Jurkat, Clone E6-1 (cell line): Measurements from ENCODE around the gene GCNT1.
"Not testable (repeated sequence)": the region's sequence is repeated elsewhere in the genome, so short reads cannot be mapped to it uniquely, and the experiment has no call there.

Source experiments
- DNase-seq: peaks from one replicate; pipeline ENCODE4 v3.0.0-alpha.2; 2011; ENCODE audit warnings: low read depth, low spot score
- H3K4me3 ChIP-seq: 2 replicates; pipeline ENCODE4 v1.5.1; 2011; ENCODE audit warnings: mild to moderate bottlenecking, low read length, control low read depth, moderate library complexity

GCNT1 gene

DNA sequence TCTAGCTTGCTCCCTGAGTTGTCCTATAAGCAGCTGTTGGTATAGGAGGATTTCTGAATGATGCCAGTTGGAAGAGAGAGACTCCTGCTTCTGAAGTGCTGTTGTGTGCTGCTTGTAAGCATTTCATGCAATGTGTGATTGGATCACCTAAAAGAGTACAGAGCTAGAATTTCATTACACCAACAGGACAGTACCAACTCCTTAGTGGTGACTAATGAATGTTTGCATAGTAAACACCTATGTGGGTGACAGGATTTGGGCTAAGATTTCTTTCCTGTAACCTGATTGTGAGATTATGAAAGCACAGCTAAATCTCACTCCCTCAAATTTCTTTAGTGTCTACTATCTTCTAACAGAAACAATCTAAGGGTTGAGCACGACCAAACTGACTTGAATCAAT lies 67.0 kb downstream of the GCNT1 start:
- DNase-seq: no peak

DNA sequence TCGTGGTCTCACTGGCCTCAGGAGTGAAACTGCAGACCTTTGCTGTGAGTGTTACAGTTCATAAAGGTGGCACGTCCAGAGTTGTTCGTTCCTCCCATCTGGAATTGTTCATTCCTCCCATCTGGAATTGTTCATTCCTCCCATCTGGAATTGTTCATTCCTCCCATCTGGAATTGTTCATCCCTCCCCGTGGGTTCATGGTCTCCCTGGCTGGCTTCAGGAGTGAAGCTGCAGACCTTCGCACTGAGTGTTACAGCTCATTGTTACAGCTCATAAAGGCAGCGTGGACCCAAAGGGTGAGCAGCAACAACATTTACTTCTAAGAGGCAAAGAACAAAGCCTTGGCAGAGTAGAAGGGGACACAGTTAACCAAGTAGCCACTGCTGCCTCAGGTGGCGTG lies 69.1 kb downstream of the GCNT1 start:
- no peak overlapping the region for H3K4me3 ChIP-seq
- no peak for DNase-seq

More for the DNA sequence above, 67.0 kb downstream of the GCNT1 start:
- no peak overlapping the region for H3K4me3 ChIP-seq

DNA sequence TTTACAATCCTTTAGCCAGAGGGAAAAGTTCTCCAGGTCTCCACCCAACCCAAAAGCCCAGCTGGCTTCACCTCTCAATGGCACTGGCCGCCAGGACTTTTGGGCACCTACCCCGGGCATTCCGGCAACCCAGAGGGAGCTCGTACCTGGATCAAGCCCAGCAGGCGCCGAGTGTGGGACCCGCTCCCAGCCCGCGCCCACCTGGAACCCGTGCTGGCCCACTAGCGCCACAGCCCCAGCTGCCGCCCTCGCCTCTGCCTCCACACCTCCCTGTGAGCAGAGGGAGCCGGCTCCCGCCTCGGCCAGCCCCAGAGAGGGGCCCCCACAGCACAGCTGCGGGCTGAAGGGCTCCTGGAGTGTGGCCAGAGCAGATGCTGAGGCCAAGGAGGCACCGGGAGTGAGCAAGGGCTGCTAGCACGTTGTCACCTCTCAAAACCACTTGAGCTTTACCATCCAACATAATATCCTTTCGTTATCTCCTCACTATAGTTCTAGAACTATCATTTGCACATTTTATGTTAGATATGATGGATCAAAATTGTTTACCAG lies 69.7 kb downstream of the GCNT1 start:
- DNase-seq: no peak
- no peak overlapping the region for H3K4me3 ChIP-seq

DNA sequence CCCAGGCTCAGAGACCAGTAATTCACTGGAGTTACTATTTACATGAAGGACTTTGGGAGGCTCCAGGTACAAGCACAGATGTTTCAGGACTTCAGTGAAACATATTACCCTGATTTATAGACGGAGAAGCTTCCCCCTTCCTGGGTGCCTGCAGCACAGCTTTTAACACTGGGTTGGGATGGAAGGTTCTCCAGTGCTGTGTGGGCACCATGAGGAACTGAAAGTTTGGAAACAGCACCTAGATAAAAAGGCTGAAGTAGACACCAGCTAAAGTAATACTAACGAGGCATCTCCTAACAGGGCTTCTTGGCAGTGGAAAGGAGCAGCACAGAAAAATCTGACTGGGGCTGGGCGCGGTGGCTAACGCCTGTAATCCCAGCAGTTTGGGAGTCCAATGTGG lies 70.7 kb downstream of the GCNT1 start:
- H3K4me3 ChIP-seq: no peak overlapping the region
- DNase-seq: no peak

GRCh38 chr9:76530458-76531110 lies 71.6 kb downstream of the GCNT1 start:
- DNase-seq: no peak
- H3K4me3 ChIP-seq: no peak overlapping the region

- H3K4me3 ChIP-seq: no peak overlapping the region
- no peak for DNase-seq
Observed at GRCh38 chr9:76531231-76531780, 72.3 kb downstream of the GCNT1 start.

GRCh38 chr9:76532877-76533276 lies 73.9 kb downstream of the GCNT1 start:
- H3K4me3 ChIP-seq, DNase-seq: not testable (repeated sequence)

DNA sequence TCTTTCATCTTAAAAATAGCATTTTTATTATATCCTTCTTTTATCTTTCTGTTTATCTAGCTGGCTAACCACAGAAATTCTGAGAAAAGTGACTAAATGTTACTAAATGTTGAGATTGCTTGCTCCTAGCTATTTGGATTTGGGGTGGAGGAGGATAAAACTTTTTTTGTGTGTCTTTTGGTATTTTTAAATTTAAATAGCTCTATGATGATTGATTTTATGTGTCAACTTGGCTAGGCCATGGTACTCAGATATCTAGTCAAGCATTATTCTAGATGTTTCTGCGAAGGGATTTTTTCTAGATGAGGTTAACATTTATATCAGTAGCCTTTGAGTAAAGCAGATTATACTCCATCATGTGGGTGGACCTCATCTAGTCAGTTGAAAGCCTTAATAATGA lies 75.0 kb downstream of the GCNT1 start:
- DNase-seq: no peak
- no peak overlapping the region for H3K4me3 ChIP-seq

- no peak for DNase-seq
- no peak overlapping the region for H3K4me3 ChIP-seq
Observed at GRCh38 chr9:76537150-76537646, 78.2 kb downstream of the GCNT1 start.

GRCh38 chr9:76539180-76539579 lies 80.2 kb downstream of the GCNT1 start:
- no peak overlapping the region for H3K4me3 ChIP-seq
- DNase-seq: no peak

GRCh38 chr9:76542360-76542759 lies 83.4 kb downstream of the GCNT1 start:
- H3K4me3 ChIP-seq: no peak overlapping the region
- DNase-seq: peak; percentile 15

DNA sequence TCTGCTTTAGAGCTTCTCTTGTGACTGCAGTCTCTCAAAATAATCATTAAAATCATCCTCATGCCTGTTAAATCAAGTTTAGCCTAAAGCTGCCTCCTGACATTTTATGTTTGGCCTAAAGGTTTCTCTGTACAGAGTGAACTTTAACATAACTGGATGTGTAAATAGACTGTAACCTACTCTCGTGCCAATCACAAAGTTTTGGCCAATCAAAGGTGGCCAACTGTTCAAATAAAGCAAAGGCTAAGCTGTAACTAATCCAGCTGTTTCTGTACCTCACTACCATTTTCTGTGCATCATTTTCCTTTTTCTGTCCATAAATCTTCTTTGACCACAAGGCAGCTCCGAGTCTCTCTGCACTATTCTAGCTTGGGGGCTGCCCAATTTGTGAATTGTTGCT lies 86.2 kb downstream of the GCNT1 start:
- DNase-seq: no peak
- H3K4me3 ChIP-seq: no peak overlapping the region

DNA sequence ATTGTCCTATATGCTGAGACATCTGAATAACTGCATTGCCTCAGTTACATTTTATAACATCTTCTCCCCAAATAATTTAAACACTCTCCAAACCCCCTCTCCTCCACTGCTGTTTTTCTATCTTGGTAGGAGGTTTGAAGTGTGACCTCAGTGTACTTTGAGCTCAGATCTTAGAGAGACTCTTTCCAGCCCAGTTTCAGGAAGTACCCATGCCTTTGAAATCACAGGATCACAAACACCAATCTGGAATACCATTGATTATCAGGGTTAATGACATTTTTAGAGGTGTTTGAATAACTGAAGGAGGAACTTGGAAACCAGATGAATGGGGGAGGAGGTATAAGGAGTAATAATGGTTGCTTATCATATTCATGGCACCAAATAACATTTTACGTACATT lies 93.2 kb downstream of the GCNT1 start:
- H3K4me3 ChIP-seq: no peak overlapping the region
- DNase-seq: no peak

- H3K4me3 ChIP-seq: no peak overlapping the region
- DNase-seq: no peak
Observed at GRCh38 chr9:76552751-76553455, 93.9 kb downstream of the GCNT1 start.

GRCh38 chr9:76553680-76554079 lies 94.7 kb downstream of the GCNT1 start:
- H3K4me3 ChIP-seq: no peak overlapping the region
- no peak for DNase-seq
